GM21786 (cell line): ENCODE results near the gene TTC39A.
A peak's percentile ranks its signal among the peaks of the same experiment; 100 is the strongest.

Source experiments
- ATAC-seq: cut with Tn5 transposase; IDR thresholded peaks from one replicate; pipeline ENCODE4 v1.9.1; 2021; ENCODE audit not compliant: unreplicated experiment

Gene TTC39A

GRCh38 chr1:51298322-51298705 is 32.0 kb downstream of the TTC39A start:
- ATAC-seq: no peak

- ATAC-seq: no peak
These were observed 32.7 kb downstream of the TTC39A start for GRCh38 chr1:51297401-51298321.

DNA sequence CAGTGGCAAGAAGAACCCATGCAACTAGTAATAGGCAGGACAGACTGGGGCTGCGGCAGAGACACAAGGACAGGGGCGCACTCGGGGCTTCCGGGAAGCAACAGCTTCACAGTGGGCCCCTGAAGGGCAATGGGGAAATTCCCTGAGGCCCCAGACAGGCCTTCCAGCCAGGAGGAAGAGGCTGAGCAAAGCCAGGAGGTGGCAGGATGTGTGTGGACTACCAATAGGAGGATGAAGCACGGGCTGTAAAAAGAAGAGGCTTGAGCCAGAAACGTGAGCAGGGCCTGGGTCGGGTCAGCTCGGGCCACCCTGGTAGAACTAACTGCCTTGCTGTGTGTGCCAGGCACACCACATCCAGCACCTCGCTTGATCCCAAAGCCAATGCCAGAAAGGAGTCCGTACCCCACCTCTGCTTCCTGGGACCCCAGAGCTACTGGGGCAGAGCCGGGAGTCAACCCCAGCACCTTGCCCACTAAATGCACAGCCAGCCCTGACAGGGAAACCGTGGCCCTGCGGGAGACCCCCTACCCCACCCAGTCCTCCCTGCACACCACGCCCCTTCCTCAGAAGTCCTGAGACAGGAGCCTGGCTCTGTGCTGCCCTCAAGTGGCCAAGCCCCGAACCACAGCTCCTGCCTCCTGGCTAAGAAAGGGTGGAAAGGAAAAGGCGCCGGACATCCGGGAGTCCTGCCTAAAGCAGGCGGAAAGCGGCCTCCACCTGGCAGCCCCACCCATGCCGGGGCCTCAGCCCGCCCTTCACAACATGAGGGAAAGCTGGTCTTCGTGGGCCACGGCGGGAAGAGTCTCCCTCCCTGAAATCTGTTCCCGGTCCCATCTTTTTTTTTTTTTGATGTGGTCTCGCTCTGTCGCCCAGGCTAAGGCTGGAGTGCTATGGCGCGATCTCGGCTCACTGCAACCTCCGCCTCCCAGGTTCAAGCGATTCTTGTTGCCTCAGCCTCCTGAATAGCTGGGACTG is 33.7 kb downstream of the TTC39A start:
- peak; percentile 54 for ATAC-seq

DNA sequence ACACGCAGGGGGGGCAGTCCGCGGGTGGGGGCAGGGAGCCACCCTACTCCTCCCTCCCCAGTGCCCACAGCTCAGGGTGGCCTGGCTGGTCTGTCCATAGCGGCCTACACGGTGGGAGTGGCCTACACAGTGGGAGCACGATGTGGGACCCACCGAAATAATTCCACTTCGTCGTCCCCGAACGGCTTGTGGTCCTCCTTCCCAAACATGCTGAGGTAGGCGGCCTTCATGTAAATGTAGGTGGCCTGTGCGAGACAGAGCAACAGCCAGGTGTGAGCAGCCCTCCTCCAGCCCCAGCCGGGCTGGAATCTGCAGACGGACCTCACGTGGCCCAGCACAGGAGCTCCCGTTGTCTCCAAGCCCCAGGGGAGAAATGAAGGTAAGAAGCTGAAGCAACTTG is 34.4 kb downstream of the TTC39A start:
- no peak for ATAC-seq

- ATAC-seq: no peak
These were observed 35.7 kb downstream of the TTC39A start for GRCh38 chr1:51294566-51295184.

GRCh38 chr1:51293898-51294515 is 36.4 kb downstream of the TTC39A start:
- no peak for ATAC-seq

- ATAC-seq: no peak
These were observed 39.9 kb downstream of the TTC39A start for GRCh38 chr1:51290489-51290847.

GRCh38 chr1:51289676-51290488 is 40.5 kb downstream of the TTC39A start:
- ATAC-seq: no peak

- no peak for ATAC-seq
These were observed 41.8 kb downstream of the TTC39A start for GRCh38 chr1:51288578-51288977.

GRCh38 chr1:51287966-51288365 is 42.4 kb downstream of the TTC39A start:
- no peak for ATAC-seq

GRCh38 chr1:51285055-51285454 is 45.3 kb downstream of the TTC39A start:
- ATAC-seq: peak; percentile 94

DNA sequence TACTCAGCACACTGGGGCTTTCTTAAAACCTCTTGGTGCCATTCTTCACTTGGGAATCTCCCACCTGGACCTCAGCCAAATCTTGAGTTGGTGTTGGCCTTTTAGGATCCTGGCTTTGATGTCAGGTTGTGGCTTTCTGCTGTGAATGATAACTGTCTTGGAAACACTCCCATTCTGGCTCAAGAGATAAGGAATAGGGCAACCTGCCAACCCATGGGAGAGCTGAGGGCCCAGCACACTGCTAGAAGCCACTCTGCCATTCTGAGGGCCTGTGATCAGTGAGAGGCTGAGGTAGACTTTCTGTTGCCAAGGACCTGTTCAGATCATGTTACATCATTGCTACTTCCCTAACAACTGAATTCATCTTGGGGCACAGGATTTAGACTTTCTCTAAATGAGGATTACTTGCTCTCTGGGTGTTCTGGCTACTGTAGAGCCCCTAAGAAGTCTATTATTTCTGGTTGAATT is 45.8 kb downstream of the TTC39A start:
- ATAC-seq: peak; percentile 44

DNA sequence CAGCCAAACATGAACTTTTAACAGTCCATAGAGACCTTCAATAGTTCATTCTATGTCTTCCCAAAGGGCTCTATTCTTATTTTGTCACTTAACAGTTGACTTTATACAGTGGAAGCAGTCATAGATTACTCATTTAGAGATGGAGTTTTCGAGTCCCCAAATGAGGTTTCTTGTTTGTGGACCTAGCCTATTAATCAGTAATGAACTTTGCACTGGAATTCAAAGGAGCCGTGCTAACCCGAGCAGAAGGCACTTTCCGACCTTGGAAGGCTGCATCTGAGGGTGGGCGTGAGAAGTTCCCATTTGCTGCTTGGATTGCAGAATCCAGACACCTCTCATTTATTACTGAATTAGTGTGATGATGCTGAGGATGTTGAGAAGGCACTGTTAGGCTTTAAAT is 46.4 kb downstream of the TTC39A start:
- no peak for ATAC-seq

DNA sequence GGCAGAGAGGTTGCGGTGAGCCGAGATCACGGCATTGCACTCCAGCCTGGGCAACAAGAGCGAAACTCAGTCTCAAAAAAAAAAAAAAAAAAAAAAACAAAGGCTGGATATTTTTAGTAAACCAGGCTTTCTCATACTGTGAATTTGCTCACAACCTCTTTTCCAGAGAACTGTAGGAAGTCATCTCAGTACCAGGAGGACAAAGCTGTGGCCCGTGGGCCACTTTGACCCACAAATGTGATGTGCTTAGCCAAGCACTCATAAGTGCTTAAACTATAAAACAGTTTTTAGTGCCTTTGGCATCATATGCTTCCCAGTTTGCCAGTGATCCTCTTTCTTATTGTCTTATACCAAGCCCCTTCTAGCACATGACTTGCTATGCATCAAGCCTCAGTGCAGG is 47.8 kb downstream of the TTC39A start:
- ATAC-seq: no peak

GRCh38 chr1:51281807-51282206 is 48.6 kb downstream of the TTC39A start:
- ATAC-seq: no peak

GRCh38 chr1:51280321-51280978 is 49.9 kb downstream of the TTC39A start:
- ATAC-seq: no peak

- ATAC-seq: no peak
These were observed 54.1 kb downstream of the TTC39A start for GRCh38 chr1:51276286-51276685.

DNA sequence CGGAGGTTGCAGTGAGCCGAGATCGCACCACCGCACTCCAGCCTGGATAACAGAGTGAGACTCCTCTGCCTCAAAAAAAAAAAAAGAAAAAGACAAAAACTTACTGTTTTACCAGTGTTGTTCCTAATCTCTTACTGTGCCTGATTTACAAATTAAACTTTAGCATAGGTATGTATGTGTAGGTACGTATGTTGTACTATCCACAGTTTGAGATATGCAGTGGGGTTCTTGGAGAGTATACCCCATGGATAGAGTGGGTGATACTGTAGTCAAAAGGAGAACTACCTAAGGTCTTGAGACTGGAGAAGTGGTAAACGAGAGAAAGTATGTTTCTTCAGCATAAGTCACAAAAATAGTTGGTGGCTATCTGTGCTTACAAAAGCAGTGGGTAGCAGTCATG is 55.7 kb downstream of the TTC39A start:
- no peak for ATAC-seq

DNA sequence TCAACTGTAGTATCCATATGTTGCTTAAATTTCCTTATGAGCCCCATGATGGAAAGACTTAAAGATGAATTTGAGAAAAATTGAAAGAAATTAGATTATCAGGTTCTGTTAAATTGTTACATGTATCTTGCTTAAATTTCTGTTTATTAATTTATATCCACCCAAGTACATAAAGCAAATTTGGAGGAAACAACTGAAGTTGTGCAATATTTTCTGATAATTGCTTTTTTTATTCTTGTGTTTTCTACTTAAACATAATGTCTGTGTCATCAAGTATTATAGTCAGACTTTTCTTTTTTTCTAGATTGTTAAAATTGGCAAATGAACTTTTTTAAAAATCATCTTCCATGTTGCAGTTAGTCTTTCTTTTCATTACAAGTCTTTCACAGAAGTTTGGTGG is 57.4 kb downstream of the TTC39A start:
- no peak for ATAC-seq
